Urothelium cell line (cell line): Measurements from ENCODE around the gene LCE1A.

Experiments used
- DNase-seq: peaks from one replicate; pipeline ENCODE4 v3.0.0; 2011; ENCODE audit warnings: low spot score, mixed read lengths
- FAIRE-seq: peaks from 2 replicates; lab custom pipeline; 2011; peaks lifted over from hg19 to GRCh38; lab: Jason Lieb, UNC

Gene LCE1A, protein sequence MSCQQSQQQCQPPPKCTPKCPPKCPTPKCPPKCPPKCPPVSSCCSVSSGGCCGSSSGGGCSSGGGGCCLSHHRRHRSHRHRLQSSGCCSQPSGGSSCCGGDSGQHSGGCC

DNA sequence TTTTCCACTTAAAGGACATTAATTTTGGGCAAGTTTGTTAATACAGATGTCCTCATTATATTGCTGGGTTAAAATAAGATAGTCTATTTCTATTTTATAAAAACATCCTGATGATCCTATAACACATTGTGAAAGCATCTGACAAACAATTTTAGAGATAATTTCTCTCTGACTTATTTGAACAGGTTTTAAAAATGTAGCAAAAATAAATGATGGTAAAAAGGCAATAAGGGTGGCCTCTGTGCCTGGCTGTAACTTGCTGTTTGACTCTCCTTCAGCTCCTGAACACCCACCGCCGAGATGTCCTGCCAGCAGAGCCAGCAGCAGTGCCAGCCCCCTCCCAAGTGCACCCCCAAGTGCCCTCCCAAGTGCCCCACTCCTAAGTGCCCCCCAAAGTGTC, at the start of gene LCE1A:
Gene LCE1A (plus strand): TSS at position 301 of the 400 bp plus-strand sequence. CDS start 0 bp downstream, at position 301.
- FAIRE-seq (no peak), DNase-seq (no peak)

DNA sequence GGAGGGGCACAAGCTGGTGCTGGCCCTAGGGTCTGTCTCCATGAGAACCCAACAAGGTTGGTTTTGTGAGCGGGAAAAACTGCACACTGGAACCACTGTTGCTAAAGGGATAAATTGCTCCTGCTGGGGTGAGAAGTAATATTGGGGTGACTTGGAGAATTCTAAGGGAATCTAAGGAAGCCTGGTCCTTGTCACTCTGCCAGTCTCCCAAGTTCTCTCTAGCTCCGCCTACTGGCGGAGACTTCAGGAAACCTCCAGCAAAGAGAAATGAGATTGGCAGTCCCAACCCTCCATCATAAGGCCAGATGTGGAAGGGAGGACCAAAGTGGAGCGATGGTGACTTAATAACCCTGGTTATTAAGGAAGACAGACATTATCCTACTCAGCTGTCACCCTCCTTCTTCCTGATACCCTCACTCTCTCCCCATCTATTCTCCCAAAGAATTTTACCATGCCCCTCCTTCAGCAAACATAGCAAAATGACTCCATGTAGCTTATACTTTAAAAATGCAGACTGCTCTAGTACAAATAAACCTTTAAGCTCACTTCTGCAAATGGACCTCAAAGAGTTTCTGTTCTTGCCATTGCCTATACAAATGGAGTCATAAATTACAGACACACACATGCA, 49.6 kb upstream of the LCE1A start:
- no peak for FAIRE-seq

DNA sequence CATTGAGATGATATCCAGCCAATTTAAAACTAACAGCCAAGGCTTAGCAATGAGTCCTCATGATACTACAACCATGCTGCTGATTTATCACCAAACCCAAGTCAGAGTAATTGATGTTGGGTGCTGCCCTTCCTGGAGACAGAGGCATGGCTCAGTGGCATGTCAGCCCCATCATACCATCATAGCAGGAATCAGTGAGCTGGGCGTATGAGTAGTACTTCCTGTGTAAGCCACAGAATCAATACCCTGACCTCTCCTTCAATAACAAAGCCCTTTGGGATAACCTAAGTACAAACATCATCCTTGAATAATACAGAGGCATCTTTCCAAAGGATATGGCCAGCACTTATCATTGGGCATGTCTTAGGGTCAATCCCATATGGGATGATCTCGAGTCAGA, 44.2 kb upstream of the LCE1A start:
- DNase-seq (no peak), FAIRE-seq (peak; percentile 37)

More for the DNA sequence above, 49.6 kb upstream of the LCE1A start:
- no peak for DNase-seq

DNA sequence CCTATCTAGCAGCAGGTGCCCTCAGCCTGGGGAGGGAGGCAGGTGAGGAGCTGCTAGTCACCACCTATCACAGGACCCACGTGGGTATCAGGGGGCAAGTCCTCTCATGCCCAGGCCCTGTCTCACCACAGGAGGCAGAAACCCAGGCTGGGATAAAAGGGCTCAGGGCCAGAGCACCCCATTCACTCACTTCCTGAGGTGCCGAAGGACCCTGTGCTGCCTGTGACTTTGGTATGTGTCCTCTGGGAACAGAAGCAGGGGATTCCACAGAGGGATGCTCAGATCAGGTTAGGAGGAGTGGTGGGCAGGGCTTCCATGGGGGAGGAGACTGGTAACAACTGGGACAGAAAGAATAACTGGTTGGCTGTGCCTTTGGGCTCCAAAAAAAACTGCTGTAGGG, 41.2 kb upstream of the LCE1A start, which contains the start of gene LCE1E:
Gene LCE1E (plus strand): TSS at position 181 of the 400 bp plus-strand sequence. CDS start 1,043 bp downstream, outside the sequence.
- FAIRE-seq (no peak), DNase-seq (no peak)

DNA sequence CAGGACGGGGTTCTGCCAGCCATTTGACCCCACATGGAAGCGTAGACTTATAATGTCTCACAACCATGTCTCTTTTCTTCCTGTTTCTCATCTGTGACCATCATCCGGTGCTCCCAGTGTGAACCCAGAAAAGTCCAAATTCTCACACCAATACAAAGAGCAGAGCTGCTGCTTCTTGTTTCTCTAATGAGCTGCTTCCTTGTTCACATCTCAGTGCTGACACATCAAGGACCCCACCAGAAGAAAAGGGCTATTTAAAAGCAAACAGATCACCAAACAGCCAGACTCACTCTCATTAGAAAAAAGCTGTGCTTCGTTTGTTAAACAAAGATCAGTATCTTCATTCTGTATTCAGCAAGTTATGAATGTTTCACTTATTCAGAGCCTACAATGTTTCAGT, 31.6 kb upstream of the LCE1A start:
- DNase-seq (no peak), FAIRE-seq (no peak)

DNA sequence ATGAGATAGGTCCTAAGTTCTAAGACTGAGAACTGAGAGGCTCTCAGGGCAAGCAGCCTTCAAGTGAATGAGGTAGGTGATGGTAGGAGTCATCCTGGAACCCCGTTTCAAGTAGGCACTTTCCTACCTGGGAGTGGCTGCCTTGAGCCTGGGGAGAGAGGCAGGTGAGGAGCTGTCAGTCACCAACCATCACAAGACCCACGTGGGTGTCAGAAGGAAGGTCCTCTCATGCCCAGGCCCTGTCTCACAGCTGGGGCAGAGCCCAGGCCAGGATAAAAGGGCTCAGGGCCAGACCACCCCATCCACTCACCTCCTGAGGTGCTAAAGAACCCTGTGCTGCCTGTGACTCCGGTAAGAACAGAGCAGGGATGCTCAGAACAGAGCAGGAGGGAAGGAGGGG, 30.9 kb upstream of the LCE1A start, which contains the start of gene LCE1D:
Gene LCE1D (plus strand): TSS at position 301 of the 400 bp plus-strand sequence. CDS start 1,074 bp downstream, outside the sequence.
- DNase-seq (no peak), FAIRE-seq (no peak)

DNA sequence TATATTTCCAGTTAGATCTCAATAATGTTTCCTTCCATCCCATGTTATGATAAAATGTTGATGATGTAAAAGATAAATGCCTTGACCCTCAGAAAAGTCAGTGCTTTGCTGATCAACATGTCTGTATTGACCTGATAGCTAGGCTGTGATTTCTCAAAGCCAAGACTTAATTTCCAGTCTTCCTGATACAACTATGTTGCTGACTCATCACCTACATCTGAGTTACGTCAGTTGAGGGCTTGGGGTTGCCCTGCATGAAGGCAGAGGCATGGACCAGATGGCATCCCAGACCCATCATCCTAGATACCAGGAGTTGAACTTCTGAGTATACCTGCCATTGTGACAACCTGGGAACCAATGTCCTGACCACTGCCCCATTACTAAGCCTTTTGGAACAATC, 25.9 kb upstream of the LCE1A start:
- no peak for FAIRE-seq
- no peak for DNase-seq

DNA sequence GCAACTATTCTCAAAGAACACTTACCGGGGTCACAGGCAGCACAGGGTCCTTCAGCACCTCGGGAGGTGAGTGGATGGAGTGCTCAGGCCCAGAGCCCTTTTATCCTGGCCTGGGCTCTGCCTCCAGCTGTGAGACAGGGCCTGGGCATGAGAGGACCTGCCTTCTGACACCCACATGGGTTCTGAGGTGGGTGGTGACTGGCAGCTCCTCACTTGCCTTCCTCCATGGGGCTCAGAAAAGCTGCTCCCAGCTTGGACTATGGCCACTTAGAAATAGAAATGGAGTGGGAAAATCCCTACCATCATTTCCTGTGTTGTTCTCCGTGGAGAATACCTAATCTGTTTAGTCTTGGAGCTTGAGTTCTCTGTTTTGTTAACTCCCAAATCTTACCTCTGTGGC, 20.7 kb upstream of the LCE1A start, which contains the start of gene LCE1C:
Gene LCE1C (minus strand): TSS at position 76 of the 400 bp plus-strand sequence. CDS start 1,173 bp downstream, outside the sequence.
- no peak for FAIRE-seq

DNA sequence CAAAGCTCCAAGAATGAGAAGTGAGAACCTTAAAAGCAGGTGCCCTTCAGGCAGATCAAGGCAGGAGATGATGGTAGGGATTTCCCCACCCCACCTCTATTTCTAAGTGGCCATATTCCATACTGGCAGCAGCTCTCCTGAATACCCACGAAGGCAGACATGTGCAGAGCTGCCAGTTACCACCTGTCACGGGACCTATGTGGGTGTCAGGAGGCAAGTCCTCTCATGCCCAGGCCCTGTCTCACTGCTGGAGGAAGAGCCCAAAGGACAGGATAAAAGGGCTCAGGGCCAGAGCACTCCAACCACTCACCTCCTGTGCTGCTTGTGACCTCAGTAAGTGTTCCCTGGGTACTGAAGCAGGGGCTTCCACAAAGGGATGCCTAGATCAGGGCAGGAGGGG, 16.2 kb upstream of the LCE1A start:
- FAIRE-seq (no peak), DNase-seq (no peak)

More for the DNA sequence above, 20.7 kb upstream of the LCE1A start, which contains the start of gene LCE1C:
- DNase-seq, result no peak

DNA sequence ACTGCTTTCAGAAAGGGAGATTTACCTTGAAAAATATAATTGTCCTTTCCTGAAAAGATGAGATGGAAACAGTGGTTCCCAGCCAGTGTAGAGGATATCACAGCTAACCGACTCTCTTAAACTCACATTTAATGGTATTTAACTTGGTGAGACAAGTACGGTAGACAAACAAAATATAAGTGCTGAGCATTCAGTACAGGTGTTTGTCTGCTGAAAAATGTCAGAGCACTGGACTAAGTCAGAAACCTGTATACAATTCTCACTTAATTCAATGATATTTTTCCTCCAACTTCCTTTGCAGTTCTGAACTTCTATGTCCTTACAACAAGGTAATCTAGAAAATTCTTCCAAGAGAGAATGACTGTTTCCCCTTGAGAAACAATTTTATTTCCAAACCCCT, 15.6 kb upstream of the LCE1A start, which contains the start of gene LCE1B:
Gene LCE1B (plus strand): TSS at position 301 of the 400 bp plus-strand sequence. CDS start 476 bp downstream, outside the sequence.
- no peak for DNase-seq
- no peak for FAIRE-seq

DNA sequence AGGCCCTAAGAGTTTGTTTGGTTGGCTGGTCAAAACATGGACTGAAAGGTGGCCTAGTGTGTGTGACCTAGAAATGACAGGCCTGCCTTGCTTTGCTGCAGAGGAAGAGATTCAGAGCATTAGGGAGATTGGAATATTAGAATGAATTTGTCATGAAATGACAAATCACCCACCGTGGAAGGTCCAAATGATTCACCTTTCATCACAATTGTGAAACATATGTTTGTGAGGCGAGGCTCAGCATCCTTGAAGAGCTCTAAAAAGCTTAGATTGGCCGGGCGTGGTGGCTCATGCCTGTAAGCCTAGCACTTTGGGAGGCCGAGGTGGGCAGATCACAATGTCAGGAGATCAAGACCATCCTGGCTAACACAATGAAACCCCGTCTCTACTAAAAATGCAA, 10.0 kb upstream of the LCE1A start:
- DNase-seq, result no peak
- no peak for FAIRE-seq

DNA sequence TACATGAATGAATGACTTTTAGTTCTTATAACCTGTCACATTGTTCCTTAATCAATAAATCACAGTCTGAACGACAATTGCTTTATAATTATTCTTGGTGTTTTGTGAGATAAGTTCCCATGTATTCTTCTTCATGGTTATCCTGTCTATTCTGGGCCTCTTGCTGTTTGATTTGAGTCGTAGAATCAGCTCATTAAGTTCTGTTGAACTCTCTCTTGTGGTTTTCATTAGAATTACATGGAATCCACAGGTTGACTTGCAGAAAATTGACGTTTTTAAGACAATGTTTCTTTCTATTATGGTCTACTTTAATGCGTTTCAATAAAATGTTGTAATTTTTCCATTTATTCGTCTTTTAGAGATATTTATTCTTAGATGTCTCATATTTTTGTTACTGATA, 4.0 kb upstream of the LCE1A start:
- DNase-seq (no peak), FAIRE-seq (no peak)

DNA sequence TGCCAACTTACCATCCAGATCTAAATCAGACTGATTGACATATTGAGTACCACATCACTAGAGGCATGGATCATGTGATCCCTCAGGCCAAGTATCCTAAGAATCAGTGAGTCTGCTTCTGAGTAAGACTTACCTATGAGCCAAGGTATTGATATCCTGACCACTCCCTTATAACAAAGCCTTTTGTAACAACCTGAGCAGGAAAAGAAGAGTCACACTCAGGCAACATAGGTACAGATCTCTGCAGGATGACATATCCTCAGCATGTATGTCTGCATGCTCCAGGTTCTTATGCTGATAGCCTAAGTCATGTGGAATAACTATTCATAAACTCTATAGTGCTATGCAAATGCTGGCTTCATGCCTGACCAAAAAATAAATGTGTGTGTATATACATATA, 2.3 kb upstream of the LCE1A start:
- DNase-seq (no peak), FAIRE-seq (no peak)

DNA sequence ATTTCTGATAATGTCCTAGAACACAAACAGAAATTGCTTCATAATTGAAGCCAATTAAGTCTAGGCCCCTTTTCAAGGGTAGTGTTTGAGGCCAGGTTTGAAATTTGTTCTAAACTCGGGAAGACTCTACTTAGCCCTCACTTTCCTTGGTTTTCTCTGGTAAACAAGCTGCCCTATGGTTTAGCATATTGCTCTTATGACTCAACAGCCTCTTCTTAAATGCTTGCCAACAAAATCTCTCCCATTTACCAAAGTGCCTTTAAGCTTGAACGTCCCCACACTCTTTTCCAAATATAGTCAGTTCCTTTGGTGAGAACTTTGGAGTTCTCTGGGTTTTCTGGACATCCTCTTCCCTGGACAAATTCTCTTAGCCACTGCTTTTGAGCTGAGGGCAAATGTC, 9.6 kb downstream of the LCE1A start:
- no peak for FAIRE-seq

DNA sequence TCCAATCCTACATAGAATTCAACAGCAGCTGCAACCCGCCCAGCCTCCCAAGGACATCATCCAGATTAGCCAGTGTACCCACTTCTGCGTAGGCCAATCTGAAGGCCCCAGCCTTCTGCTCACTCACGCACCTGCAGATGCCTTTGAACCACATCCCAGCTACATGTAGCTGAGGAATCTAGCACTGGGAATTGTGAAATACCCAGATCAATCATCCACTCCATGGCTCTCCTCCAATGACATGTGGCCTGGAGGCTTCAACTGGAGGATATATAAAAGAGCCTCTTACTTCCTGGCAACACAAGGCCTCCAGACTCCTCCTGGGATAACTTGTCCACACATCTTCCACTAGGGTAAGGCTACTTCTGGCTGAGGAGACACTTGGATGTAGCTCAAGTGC, 15.3 kb downstream of the LCE1A start, which contains the start of gene LCE6A:
Gene LCE6A (plus strand): TSS at position 301 of the 400 bp plus-strand sequence. CDS start 665 bp downstream, outside the sequence.
- FAIRE-seq, result no peak
- no peak for DNase-seq

More for the DNA sequence above, 9.6 kb downstream of the LCE1A start:
- no peak for DNase-seq

DNA sequence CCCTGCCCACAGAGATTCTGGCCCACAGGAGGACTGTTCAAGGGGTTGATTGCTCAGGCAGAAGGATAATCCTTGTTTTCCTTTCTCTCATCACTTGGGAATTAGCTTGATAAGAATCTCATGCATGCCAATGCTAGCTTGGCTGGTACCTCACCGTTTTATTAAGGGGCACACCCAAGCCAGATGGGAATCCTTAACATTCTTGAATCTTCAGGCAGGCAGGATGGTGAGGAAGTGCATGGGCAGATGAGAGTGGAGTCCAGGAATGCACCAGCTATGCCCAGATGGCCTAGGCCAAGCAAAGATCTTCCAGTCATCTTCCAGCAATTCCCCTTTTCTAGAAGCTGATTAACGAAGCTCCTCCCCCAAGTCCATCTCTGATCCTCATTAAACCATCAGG, 28.4 kb downstream of the LCE1A start:
- FAIRE-seq (no peak), DNase-seq (no peak)

DNA sequence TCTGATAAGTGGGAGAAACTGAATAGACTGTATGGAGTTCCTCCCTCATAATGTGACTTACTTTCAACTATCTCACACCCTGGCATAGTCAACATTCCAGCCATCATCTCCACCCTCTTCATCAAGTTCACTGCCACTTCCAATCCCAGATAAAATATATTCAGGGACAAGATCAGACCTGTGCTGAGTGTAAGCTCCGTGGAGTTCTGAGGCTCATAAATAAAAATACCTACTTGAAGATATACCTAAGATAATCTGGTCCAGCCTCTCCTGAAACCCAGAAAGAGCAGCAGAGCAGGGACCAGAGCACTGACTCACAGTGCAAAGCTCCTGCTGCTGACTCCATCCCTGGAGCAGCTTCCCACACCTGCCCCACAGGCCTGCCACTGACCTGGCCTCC, 30.8 kb downstream of the LCE1A start:
- DNase-seq (no peak), FAIRE-seq (no peak)

DNA sequence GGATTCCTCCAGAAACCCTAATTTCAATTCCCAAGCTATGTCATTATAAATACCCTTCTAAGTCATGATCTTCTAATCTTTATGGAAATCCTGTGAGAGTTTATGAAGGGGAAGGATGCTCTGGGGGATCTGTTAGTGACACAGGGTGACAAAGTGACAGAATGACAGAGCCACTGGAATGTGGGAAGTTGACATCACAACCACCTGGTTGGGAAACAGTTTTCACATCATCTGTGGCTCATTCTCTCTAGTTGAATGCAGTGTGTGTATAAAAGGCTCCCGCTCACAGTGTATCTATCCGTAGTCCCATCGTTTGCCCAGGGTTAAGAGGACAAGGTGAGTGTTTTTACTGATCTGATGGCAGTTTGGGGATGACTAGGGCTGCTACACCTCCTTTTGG, 32.4 kb downstream of the LCE1A start, which contains the start of gene LCE7A:
Gene LCE7A (plus strand): TSS at position 301 of the 400 bp plus-strand sequence. CDS start 702 bp downstream, outside the sequence.
- DNase-seq (no peak), FAIRE-seq (no peak)

DNA sequence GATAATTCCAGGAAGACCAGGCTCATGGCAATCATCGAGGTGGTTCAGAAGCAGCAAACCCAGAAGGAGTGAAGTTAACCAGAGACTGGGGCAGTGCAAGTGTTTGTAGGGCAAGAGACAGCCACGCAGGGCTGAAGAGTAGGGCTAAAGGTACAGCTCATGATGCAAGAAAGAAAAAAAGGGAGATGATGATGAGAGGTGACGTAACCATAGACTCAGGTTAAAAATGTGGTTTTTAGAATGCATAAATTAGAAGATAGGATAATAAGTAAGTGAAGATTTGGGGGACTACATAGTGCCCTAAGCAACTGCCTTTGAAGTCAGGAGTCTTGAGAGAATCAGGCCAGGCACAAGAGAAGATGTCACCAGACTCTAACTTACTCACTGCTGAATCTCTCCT, 32.9 kb downstream of the LCE1A start:
- no peak for FAIRE-seq
- no peak for DNase-seq

DNA sequence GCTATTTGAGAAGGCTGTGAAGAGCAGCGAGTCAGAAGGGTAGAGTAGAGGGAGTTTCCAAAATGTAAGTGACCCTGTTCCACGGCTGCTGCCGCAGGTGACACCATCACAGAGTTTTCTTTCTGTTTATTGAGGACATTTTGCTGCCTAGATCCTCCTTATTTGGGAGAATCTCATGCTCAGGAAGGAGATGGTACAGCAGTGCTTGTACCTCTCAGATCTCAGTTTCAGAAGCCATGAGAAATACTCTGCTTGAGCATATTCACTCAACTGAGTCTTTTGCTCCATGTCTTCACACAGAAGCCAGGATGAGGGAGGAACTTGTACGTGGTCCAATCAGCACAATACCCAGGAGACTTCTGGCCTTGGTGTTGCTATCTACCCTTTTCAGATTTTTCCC, 34.1 kb downstream of the LCE1A start:
- no peak for FAIRE-seq
- no peak for DNase-seq

DNA sequence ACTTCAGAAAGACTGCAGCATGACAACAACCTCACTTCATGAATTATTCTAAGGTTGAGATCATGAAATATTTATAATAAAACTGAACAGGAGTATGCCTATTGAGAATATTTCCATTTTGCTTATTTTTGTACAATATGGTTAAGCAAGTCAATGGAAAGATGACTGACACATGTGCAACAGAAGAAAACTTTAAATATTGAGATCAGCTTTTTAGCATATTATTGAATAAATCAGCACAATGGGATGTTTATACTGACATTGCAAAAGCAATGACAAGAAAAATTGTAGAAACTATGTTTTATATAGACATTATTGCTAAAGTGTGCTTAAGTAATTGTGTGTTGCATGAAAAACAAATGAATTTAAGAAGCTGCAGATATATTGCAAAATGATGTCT, 37.2 kb downstream of the LCE1A start:
- DNase-seq (no peak), FAIRE-seq (no peak)

DNA sequence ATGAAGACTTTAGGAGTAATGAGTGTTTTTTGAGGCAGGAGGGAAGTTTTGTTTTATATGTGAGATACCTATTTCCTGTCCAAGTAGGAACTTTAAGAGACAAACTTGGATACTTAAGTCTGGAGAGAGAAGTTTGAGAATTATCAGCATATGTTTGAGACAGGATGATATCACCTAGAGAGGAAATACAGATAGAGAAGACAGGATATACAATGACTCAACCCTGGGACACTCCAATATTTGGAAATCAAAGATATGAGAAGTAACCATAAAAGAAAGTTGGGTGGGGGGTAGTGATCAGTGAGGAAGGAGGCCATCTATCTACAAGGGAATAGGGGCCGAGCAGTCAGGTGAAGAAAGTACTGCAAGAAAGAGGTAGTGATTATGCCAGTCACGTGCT, 39.0 kb downstream of the LCE1A start:
- FAIRE-seq, result no peak

More for the DNA sequence above, 39.0 kb downstream of the LCE1A start:
- no peak for DNase-seq
